Measurements from ENCODE around the gene SPNS2. TPM values are rescaled to one million over a fixed set of nuclear protein-coding genes. Genes with fewer than 3 reads are reported as not detected.
"Not testable (repeated sequence)": the region's sequence is repeated elsewhere in the genome, so short reads cannot be mapped to it uniquely, and the experiment has no call there.

The SPNS2 gene
- total RNA-seq, 1 experiment from 2014 or later = 0.11 TPM

GRCh38 chr17:4573115-4573514 is 74.4 kb downstream of the SPNS2 start:
- Histone ChIP-seq H3K4me3 (no peak overlapping the region), H3K4me1 (replicated peaks) (no peaks in the 10 kb centered on the region), H3K27me3 (replicated peaks) (peaks cover 8% of the 10 kb centered on the region; the same call in 1 of the 2 replicates), H3K36me3 (no peaks in the 10 kb centered on the region), H3K9me3 (replicated peaks) (no peaks in the 10 kb centered on the region), H3K27ac (no peak overlapping the region)
- no peak for DNase-seq (ENCODE audit: low read depth in 1 of 2, low spot score in 2 of 2)

- Histone ChIP-seq H3K9me3 (replicated peaks) (no peaks in the 10 kb centered on the region), H3K4me1 (replicated peaks) (no peaks in the 10 kb centered on the region), H3K36me3 (no peaks in the 10 kb centered on the region), H3K27me3 (replicated peaks) (peaks cover 8% of the 10 kb centered on the region; the same call in 1 of the 2 replicates), H3K27ac (no peak overlapping the region), H3K4me3 (no peak overlapping the region)
- DNase-seq (ENCODE audit: low read depth in 1 of 2, low spot score in 2 of 2) = no peak
Observed at GRCh38 chr17:4573669-4574068, 75.0 kb downstream of the SPNS2 start.

GRCh38 chr17:4574448-4575045 is 75.9 kb downstream of the SPNS2 start:
- Histone ChIP-seq H3K9me3 (replicated peaks) (no peaks in the 10 kb centered on the region), H3K27ac (no peak overlapping the region), H3K27me3 (replicated peaks) (peaks cover 8% of the 10 kb centered on the region; the same call in 1 of the 2 replicates), H3K4me1 (replicated peaks) (no peaks in the 10 kb centered on the region), H3K4me3 (no peak overlapping the region), H3K36me3 (no peaks in the 10 kb centered on the region)
- no peak for DNase-seq (ENCODE audit: low read depth in 1 of 2, low spot score in 2 of 2)

GRCh38 chr17:4576161-4576558 is 77.5 kb downstream of the SPNS2 start:
- H3K4me3 ChIP-seq = no peak overlapping the region
- H3K4me1 ChIP-seq (replicated peaks) = no peaks in the 10 kb centered on the region
- no peak overlapping the region for H3K27ac ChIP-seq
- no peak for DNase-seq (ENCODE audit: low read depth in 1 of 2, low spot score in 2 of 2)
- no peaks in the 10 kb centered on the region for H3K36me3 ChIP-seq
- no peaks in the 10 kb centered on the region for H3K27me3 ChIP-seq (replicated peaks)
- no peaks in the 10 kb centered on the region for H3K9me3 ChIP-seq (replicated peaks)

- Histone ChIP-seq H3K4me1 (replicated peaks) (no peaks in the 10 kb centered on the region), H3K36me3 (no peaks in the 10 kb centered on the region), H3K27me3 (replicated peaks) (0 out of 2 replicates have a peak, but pooled peaks cover 2% of the 10 kb centered on the region), H3K9me3 (replicated peaks) (no peaks in the 10 kb centered on the region), H3K27ac (no peak overlapping the region), H3K4me3 (no peak overlapping the region)
- peak in 1 of 2 experiments; percentile 36 for DNase-seq (ENCODE audit: low read depth in 1 of 2, low spot score in 2 of 2)
Observed at GRCh38 chr17:4576729-4577322, 78.1 kb downstream of the SPNS2 start.

GRCh38 chr17:4577386-4577993 is 78.8 kb downstream of the SPNS2 start:
- Histone ChIP-seq H3K4me1 (replicated peaks) (no peaks in the 10 kb centered on the region), H3K27ac (no peak overlapping the region), H3K36me3 (no peaks in the 10 kb centered on the region), H3K9me3 (replicated peaks) (no peaks in the 10 kb centered on the region), H3K4me3 (no peak overlapping the region), H3K27me3 (replicated peaks) (0 out of 2 replicates have a peak, but pooled peaks cover 2% of the 10 kb centered on the region)
- DNase-seq (ENCODE audit: low read depth in 1 of 2, low spot score in 2 of 2) = no peak

GRCh38 chr17:4578349-4578748 is 79.7 kb downstream of the SPNS2 start:
- H3K27me3 ChIP-seq (replicated peaks); H3K27ac ChIP-seq; DNase-seq (ENCODE audit: low read depth in 1 of 2, low spot score in 2 of 2); H3K9me3 ChIP-seq (replicated peaks); H3K4me3 ChIP-seq; H3K4me1 ChIP-seq (replicated peaks); H3K36me3 ChIP-seq: not testable (repeated sequence)

GRCh38 chr17:4579678-4580077 is 81.0 kb downstream of the SPNS2 start:
- Histone ChIP-seq H3K27me3 (replicated peaks) (peaks cover 22% of the 10 kb centered on the region), H3K4me1 (replicated peaks) (peaks cover 9% of the 10 kb centered on the region), H3K27ac (no peak overlapping the region), H3K36me3 (no peaks in the 10 kb centered on the region), H3K4me3 (no peak overlapping the region), H3K9me3 (replicated peaks) (no peaks in the 10 kb centered on the region)
- no peak for DNase-seq (ENCODE audit: low read depth in 1 of 2, low spot score in 2 of 2)

- peaks cover 28% of the 10 kb centered on the region for H3K27me3 ChIP-seq (replicated peaks)
- no peak for DNase-seq (ENCODE audit: low read depth in 1 of 2, low spot score in 2 of 2)
Observed at GRCh38 chr17:4580291-4580690, 81.6 kb downstream of the SPNS2 start.

GRCh38 chr17:4582101-4582501 is 83.4 kb downstream of the SPNS2 start:
- Histone ChIP-seq H3K4me3 (no peak overlapping the region), H3K36me3 (no peaks in the 10 kb centered on the region), H3K27ac (no peak overlapping the region), H3K27me3 (replicated peaks) (peaks cover 45% of the 10 kb centered on the region), H3K4me1 (replicated peaks) (peaks cover 11% of the 10 kb centered on the region), H3K9me3 (replicated peaks) (no peaks in the 10 kb centered on the region)
- peak in 1 of 2 experiments; percentile 34 for DNase-seq (ENCODE audit: low read depth in 1 of 2, low spot score in 2 of 2)

More at GRCh38 chr17:4580291-4580690, 81.6 kb downstream of the SPNS2 start:
- no peaks in the 10 kb centered on the region for H3K9me3 ChIP-seq (replicated peaks)
- no peak overlapping the region for H3K27ac ChIP-seq
- H3K4me1 ChIP-seq (replicated peaks) = peaks cover 11% of the 10 kb centered on the region
- no peak overlapping the region for H3K4me3 ChIP-seq
- no peaks in the 10 kb centered on the region for H3K36me3 ChIP-seq

GRCh38 chr17:4582691-4583090 is 84.0 kb downstream of the SPNS2 start:
- no peak overlapping the region for H3K4me3 ChIP-seq
- DNase-seq (ENCODE audit: low read depth in 1 of 2, low spot score in 2 of 2) = no peak
- no peaks in the 10 kb centered on the region for H3K9me3 ChIP-seq (replicated peaks)
- H3K36me3 ChIP-seq = no peaks in the 10 kb centered on the region
- peaks cover 49% of the 10 kb centered on the region for H3K27me3 ChIP-seq (replicated peaks)
- H3K4me1 ChIP-seq (replicated peaks) = peaks cover 11% of the 10 kb centered on the region
- H3K27ac ChIP-seq = no peak overlapping the region

- Histone ChIP-seq H3K9me3 (replicated peaks) (no peaks in the 10 kb centered on the region), H3K4me3 (no peak overlapping the region), H3K4me1 (replicated peaks) (peaks cover 11% of the 10 kb centered on the region), H3K27me3 (replicated peaks) (peaks cover 49% of the 10 kb centered on the region), H3K36me3 (no peaks in the 10 kb centered on the region), H3K27ac (no peak overlapping the region)
- no peak for DNase-seq (ENCODE audit: low read depth in 1 of 2, low spot score in 2 of 2)
Observed at GRCh38 chr17:4583206-4583605, 84.5 kb downstream of the SPNS2 start.

GRCh38 chr17:4583782-4584100 is 85.1 kb downstream of the SPNS2 start:
- Histone ChIP-seq H3K36me3 (no peaks in the 10 kb centered on the region), H3K27ac (no peak overlapping the region), H3K27me3 (replicated peaks) (peaks cover 49% of the 10 kb centered on the region), H3K9me3 (replicated peaks) (no peaks in the 10 kb centered on the region), H3K4me3 (no peak overlapping the region), H3K4me1 (replicated peaks) (peaks cover 11% of the 10 kb centered on the region)
- peak; percentile 5 to 46 for DNase-seq (ENCODE audit: low read depth in 1 of 2, low spot score in 2 of 2)

GRCh38 chr17:4584101-4584916 is 85.6 kb downstream of the SPNS2 start, which contains the start of gene SMTNL2:
SMTNL2 (plus strand) TSS chr17:4584529; CDS start chr17:4584606, 77 bp downstream.
- no peak for DNase-seq (ENCODE audit: low read depth in 1 of 2, low spot score in 2 of 2)
- Histone ChIP-seq H3K36me3 (no peaks in the 10 kb centered on the region), H3K27ac (no peak within 1 kb of the TSS), H3K4me3 (no peak within 1 kb of the TSS), H3K9me3 (replicated peaks) (no peaks in the 10 kb centered on the region), H3K27me3 (replicated peaks) (peaks cover 49% of the 10 kb centered on the region), H3K4me1 (replicated peaks) (peaks cover 11% of the 10 kb centered on the region)

Data from SJSA1 (cell line).